Stimulated activated CD4-positive, alpha-beta T cell treated with anti-CD3 and anti-CD28 coated beads, TNF-alpha, amount 100 ng/mL, for 4 hours (primary cell): ENCODE data around the gene PRKCZ.

ENCODE experiments used
- DNase-seq, 3 experiments: peaks; one replicate each; pipeline ENCODE4 v3.0.0-alpha.2; 2020; ENCODE audit warnings: low read depth in 3 of 3

PRKCZ gene

GRCh38 chr1:2194319-2194897 lies 144.2 kb downstream of the PRKCZ start, which contains the start of gene FAAP20:
Gene FAAP20 (minus strand): TSS chr1:2194772. CDS start chr1:2194749, 23 bp downstream.
- peak in 2 of 3 experiments; percentile 55 to 66 for DNase-seq

DNA sequence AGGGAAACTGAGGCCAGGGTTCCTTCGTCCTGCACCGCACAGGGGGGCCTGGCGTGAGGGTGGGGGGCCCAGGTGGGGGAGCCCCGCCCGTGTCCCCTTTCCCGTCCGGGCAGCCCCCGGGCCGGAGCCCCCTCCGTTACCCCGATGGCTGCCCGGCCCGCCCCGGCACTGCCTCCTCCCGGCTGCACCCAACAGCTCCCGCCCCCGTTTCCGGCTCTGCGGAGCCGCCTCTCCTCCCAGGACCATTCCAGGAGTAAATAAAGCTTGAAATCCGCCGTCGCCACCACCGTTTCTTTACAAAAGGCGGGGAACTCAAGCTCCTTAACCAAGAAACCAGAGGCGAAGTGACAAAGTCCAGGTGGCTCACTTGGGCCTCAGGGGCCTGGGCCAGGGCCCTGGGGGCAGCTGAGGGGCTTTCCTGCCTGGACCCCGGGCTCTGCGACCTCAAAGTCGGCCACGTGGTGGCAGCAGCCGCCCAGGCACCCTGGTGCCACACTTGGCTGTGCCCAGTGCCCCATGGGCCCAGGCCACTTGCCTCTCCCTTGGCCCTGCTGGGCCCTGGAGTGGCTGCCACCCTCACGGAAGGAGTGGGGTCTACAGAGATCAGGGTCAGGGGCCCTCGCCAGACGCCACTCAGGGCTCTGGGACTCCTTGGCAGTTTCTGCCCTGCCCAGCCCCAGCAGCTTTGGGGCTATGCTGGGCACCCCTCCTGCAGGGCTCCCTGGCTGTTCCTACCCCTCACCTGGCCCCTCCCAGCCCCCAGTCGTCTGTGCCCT lies 144.9 kb downstream of the PRKCZ start:
- DNase-seq = peak; percentile 76 to 77 (median 76)

DNA sequence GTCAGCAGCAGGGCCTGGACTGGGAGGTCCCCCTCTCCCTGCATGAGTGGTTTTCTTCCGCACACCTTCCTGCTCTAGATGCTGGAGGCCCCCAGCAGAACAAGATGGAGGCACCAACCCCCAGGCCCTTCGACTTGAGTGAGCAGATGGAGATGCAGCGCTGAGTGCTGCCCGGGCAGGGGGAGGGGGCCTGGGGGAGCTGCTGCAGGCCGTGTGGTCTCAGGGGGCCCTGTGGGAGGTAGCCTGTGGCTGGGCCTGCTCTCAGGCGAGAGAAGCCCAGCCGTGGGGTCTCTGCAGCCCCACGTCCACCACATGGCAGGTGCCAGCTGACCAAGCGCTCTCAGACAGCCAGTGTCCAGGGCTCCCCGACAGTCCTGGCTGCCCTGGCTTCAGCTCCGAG lies 145.6 kb downstream of the PRKCZ start:
- no peak for DNase-seq

DNA sequence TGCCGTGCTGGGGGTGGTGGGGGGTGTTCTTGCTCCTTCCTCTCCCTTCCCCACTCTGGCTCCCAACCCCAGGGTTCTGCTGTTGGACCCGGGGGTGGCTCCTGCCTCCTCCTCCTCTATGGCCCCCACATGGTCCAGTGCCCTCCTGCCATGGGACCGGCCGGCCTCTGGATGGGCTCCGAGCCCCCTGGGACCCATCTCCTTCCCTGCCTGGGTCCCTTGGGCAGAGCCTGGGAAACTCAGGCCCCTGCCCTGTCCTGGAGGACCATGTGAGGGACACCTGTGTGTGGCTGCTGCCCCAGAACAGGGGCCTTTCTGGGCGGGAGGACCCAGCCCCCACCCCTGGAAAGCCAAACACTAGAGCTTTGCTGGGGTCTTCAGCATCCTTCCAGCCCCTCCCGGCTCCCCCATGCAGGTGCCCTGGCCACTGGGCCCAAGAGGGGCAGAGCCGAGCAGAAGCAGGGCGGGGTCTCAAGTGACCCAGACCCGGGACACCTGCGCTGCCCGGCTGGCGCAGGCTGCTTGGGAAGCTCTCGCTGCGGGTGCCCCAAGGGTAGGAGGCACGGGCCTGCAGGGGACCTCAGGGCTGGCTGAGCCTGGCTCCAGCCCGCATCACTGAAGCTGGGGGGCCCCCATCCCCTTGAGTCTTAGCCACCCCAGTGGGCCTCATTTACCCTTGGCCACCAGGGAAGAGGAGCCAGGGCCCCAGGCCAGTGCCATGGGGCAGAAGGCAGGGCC lies 146.9 kb downstream of the PRKCZ start:
- DNase-seq = no peak

DNA sequence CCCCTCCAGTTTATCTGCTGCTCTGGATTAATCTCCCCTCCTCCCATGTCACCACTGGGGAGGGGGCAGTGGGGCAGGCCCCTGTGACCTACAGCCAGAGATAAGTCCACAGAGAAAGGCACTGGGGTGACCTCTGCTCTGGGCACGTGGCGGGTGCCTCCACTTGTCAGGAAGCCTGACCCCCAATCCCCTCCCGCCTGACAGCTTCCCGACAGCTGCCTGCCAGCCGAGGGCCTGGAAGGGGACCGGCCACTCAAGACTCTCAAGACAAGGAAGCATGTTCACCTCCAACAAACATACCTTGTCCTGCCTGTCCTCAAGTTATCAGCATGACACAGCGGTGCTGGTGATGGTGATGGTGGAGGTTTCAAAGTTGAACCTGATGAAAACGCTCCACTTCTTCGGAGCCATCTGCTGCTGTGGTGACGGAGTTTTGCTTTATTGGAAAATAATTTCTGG lies 147.5 kb downstream of the PRKCZ start:
- DNase-seq = no peak

GRCh38 chr1:2198571-2198970 lies 148.4 kb downstream of the PRKCZ start:
- DNase-seq = no peak

GRCh38 chr1:2199042-2199810 lies 149.0 kb downstream of the PRKCZ start:
- DNase-seq = peak; percentile 57 to 71 (median 71)

DNA sequence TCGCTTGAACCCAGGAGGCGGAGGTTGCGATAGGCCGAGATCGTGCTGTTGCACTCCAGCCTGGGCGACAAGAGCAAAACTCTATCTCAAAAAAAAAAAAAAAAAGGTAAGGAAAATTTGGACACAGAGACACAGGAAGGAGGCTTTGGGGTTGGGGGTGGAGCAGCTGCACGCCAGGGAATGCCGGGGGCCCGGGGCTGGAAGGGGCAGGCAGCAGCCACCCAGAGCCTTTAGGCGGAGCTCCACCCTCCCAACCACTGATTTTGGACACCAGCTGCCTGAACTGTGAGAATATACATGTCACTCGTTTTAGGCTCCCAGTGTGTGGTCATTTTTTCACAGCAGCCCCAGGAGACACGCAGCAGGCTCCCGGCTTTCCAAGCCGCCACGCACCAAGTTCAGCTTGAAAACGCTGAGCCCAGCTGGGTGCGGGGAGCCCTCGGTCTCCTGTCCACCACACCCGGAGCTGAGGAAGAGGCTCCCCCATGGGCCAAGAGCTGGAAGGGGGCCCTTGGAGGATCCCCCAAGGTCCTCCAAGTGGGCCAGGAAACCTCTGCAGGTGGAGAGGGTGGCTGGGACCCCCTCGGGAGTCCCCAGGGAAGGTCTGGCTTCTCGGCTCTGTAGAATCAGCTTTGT lies 150.2 kb downstream of the PRKCZ start:
- no peak for DNase-seq

- no peak for DNase-seq
Measured at GRCh38 chr1:2201062-2201461, 150.9 kb downstream of the PRKCZ start.

DNA sequence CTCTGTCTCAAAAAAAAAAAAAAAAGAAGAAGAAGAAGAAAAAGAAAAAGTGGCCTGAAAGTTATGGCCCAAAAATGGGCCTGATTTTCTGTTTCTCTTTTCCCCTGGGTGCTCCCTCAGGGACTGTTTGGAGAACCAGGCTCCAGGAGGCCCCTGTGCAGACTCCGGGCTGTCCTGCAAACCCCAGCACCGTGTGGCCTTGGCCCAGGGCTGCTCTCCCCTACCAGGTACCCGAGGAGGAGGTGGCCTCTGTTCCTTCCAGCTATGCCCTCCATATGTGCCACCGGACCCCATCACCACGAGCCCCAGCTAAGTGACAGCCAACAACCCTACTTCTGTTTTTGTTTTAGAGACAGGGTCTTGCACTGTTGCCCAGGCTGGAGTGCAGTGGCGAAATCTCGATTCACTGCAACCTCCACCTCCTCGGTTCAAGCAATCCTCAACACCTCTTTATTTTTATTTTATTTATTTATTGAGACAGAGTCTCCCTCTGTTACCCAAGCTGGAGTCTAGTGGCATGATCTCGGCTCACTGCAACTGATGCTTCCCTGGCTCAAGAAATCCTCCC lies 151.9 kb downstream of the PRKCZ start:
- no peak for DNase-seq

DNA sequence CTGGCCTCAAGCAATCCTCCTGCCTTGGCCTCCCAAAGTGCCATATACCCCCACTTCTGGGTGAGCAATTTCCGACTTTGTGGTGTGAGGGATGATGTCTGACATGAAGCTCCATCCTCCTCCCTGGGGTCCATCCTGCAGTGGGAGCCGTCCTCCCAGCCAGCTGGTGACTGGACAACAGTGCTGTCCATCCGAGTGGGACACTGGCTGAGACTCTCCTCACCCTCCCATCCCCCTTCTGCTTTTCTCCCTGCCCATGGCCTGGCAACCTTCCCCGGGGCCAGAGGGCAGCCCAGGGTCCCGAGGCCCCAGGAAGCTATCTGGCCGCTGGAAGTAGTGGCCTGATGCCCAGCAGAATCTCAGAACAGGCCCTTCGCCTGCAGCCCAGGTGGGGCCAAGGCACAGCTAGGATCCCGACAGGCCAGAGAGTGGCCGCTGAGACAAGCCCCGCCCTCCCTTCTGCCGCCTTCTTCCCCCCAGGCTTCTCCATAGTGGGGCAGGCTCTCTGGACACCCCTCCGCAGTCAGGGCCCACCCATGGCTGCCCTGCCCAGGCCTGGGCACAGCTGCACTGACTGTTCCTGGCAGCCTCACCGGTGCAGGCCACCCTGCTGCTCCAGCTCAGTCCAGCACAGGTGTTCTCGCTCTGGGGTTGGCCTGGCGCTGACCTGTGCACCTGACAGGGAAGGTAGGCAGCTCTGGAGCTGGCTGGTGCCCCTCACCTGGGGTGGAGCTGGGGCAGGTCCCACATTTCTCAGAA lies 152.8 kb downstream of the PRKCZ start:
- DNase-seq = no peak

- DNase-seq = no peak
Measured at GRCh38 chr1:2203671-2204414, 153.6 kb downstream of the PRKCZ start.

DNA sequence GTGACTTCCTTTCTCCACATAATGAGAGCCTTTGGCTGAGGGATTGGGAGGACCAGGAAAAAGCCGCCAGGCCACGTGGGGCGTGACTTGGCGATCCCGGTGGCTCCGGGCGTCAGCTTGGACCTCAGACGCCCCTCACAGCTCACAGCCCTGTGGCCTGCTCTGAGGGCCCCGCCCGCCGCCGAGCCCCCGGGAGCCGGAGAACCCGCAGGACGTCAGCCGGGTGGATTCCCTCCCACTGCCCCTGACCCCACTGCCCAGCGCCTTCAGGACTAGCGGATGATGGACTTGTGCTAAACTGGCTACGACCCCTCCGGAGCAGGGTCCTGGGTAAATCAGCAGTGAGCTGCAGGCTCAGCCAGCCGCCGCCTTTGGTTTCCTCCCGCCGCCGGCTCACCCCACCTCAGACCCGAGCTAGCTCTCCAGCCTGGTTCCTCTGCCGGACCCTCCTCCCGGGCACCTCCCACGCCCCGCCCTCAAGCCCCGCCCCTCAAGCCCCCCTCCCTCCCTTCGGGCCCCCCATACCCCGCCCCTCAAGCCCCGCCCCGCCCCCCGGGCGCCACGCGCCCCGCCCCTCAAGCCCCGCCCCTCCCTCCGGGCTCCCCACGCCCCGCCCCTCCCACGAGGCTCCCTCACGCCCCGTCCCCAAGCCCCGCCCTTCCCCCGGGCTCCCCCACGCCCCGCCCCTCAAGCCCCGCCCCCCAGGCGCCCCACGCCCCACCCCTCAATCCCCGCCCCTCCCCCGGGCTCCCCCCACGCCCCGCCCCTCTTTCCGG lies 154.4 kb downstream of the PRKCZ start:
- DNase-seq = no peak

DNA sequence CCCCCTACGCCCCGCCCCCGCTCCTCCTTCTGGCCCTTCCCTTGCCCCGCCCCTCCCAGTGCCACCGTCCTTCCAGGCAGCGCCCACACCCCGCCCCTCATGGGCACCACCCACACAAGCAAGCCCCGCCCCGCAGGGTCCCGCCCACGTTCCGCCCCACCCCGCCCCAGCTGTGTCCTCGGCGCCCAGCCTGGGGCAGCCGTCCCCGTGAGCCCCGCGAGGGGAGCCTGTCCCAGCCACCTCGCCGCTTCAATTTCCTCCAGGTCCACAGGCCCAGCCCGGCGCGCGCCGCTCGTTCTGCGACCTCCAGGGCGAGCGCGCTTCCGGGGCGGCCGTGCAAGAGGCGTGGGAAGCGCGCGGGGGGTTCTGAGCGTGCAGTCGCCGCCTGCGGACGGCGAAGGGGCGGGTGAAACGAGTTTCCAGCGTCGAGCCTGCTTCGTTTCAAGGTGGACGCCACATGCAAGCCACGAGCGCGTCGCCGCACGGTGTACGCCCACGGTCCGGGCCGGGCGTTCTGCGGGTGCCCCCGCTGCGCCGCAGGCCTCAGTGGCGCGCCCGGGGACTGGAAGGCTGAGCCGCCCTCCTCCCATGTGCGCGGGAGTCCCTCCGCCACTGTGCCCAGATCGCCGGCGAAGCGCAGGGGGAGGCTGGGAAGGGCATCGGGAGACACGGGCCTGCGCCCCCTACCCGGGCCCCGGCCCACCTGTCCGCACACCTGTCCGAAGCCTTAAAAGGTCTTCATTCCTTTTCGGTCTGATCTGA lies 155.2 kb downstream of the PRKCZ start:
- peak; percentile 89 to 96 (median 91) for DNase-seq

DNA sequence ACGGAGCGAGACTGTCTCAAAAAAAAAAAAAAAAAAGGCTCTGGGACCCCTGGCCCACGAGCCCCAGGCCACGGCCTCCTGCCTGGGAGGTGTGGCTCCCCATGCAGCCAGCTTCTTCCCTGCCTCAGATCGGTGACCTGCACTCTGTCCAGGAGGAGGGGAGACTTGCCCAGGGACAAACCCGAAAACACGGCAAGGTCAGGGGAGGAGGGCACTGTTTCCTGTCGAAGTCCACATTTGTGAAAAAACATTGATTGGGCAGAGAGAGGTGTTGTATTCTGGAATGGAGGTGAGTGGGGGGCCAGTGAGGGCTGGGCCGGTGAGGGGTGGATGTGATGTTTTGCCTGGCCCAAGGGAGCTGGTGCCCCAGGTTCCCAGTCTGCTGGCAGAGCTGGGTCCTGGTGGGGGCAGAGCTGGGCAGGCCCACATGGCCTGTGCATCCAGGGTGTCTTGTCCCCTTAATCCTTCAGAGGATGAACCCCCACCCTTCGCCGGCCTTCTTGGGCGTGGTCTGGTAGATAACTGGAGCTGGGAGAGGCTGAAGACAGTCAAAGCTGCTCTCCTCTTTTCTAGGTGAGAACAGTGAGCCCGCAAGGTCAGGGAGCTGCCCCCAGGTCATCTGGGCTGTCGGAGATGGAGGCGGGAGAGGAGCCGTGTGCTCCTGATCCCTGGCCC lies 156.7 kb downstream of the PRKCZ start:
- no peak for DNase-seq

DNA sequence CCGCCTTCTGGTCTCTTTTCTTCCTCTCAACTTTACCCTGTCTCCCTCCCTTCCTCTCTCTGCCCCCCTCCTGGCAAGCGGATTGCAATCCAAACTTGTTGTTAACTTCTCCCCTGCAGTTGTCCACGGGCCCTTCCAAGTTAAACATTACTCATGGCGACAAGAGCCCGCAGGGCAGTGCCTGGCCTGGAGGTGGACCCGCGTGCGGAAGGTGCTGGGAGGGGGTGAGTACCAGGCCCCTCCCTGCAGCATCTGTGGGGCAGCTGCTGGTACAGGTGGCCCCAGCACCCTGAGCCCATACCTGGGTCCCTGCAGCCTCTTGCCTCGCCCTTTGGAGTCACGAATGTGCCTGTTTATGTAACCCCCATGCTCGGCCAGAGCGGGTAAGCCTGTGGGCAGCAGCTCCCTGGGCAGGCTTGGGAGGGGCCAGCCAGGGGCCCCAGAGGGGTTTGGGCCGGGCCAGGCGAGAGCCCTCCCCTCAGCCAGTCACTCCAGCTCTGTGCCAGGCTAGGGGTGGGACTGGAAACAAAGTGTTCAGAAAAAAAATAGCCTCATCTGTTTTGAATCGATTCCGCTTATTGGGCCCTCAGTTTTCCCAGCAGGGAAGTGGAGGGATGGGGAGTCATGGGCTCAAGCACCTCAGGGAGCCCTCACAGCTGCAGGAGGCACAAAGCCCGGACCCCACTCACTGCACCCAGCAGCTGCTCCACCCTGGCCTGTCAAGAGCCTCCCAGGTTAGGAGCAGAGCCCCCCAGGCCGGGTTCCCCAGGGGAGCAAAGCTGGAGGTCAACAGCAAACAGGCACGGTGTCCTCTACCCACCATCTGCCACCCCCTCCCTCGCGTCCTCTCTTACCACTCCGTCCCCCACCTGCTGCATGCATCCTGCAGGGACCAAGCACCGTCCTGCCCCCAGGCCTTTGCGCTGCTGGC lies 158.4 kb downstream of the PRKCZ start:
- DNase-seq = no peak
